Panc1 (cell line): Measurements from ENCODE around the gene SUMF1.

Experiments
- CTCF ChIP-seq: fragments of 450-650 bp; IDR thresholded peaks from 2 replicates; pipeline ENCODE4 v1.5.1; 2017; ENCODE audit warnings: mild to moderate bottlenecking
- REST ChIP-seq, 2 experiments: IDR thresholded peaks; 2 replicates each; pipeline ENCODE4 v1.6.1; 2011 to 2012; ENCODE audit warnings: low read depth in 2 of 2, control low read depth in 1 of 2, low read length in 1 of 2, mild to moderate bottlenecking in 1 of 2, moderate library complexity in 1 of 2; ENCODE audit not compliant: insufficient read depth in 1 of 2
- SIN3A ChIP-seq: IDR thresholded peaks from 2 replicates; pipeline ENCODE4 v1.6.1; 2012; ENCODE audit warnings: low read depth, mild to moderate bottlenecking, low read length, moderate library complexity, borderline replicate concordance; ENCODE audit not compliant: insufficient read depth
- TCF7L2 ChIP-seq: IDR thresholded peaks from 2 replicates; pipeline ENCODE4 v1.6.1; 2011; ENCODE audit warnings: mild to moderate bottlenecking, low read depth, low read length, inconsistent platforms

- TF ChIP-seq CTCF, result no peak
- no peak for TF ChIP-seq TCF7L2
- TF ChIP-seq SIN3A, result no peak
- no peak for TF ChIP-seq REST (IDR thresholded peaks at IDR 0.05; ENCODE audit: insufficient read depth in 1 of 2, low read depth in 2 of 2, low read length in 1 of 2)
Measured at GRCh38 chr3:4411833-4412232, 55.2 kb downstream of the SUMF1 start.
